Uterus (tissue), 2 donors: Measurements from ENCODE around the gene EPHA6.

Experiments used
- POLR2A ChIP-seq, 2 donors: fragments of 450-650 bp; IDR thresholded peaks; one replicate each; pipeline ENCODE4 v1.6.1; 2016; ENCODE audit warnings: antibody characterized with exemption in 2 of 2, mild to moderate bottlenecking in 1 of 2, moderate library complexity in 1 of 2
- TF ChIP-seq, protein P1 (sequence below), 4 experiments: fragments of 200-600 bp in 2 of 4; fragments of 450-650 bp in 2 of 4; sonication (generic) in 2 of 4; IDR thresholded peaks; one replicate each; pipeline ENCODE4 v1.5.1; 2016 to 2019; ENCODE audit warnings: antibody characterized with exemption in 4 of 4, mild to moderate bottlenecking in 2 of 4, moderate library complexity in 1 of 4

DNA sequence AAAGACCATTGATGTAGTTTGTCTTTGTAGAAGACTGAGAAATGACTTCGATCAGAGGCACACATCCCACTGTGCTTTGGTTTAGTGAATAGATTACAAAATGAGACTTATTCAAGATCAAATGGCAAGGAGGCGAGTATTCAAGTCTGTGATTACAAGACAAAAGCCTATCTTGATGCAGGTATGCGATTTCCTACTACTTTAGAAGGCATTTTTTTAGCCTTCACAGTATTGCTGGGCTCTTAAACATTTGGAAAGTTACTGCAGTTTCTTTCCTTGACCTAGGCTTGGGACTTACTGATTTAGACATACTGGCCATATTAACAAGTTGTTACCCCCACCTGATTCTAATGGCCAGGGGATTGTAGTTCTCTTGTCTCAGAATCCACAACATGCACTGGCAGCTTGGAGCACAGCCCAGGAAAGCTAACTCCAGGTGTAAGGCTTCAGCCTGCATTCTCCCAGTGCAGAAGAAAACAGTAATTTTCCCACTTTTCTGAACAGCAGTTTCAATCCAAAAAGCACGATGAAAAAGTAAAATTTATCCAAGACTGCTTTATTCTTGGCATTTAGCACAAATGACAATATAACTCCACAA is 311.6 kb downstream of the EPHA6 start:
- TF ChIP-seq, protein P1, sequence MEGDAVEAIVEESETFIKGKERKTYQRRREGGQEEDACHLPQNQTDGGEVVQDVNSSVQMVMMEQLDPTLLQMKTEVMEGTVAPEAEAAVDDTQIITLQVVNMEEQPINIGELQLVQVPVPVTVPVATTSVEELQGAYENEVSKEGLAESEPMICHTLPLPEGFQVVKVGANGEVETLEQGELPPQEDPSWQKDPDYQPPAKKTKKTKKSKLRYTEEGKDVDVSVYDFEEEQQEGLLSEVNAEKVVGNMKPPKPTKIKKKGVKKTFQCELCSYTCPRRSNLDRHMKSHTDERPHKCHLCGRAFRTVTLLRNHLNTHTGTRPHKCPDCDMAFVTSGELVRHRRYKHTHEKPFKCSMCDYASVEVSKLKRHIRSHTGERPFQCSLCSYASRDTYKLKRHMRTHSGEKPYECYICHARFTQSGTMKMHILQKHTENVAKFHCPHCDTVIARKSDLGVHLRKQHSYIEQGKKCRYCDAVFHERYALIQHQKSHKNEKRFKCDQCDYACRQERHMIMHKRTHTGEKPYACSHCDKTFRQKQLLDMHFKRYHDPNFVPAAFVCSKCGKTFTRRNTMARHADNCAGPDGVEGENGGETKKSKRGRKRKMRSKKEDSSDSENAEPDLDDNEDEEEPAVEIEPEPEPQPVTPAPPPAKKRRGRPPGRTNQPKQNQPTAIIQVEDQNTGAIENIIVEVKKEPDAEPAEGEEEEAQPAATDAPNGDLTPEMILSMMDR (IDR thresholded peaks at IDR 0.05): no peak
- no peak for TF ChIP-seq POLR2A (IDR thresholded peaks at IDR 0.05)
